Measurements from ENCODE around the gene APBA2.
"Not testable (repeated sequence)": the region's sequence is repeated elsewhere in the genome, so short reads cannot be mapped to it uniquely, and the experiment has no call there.

Gene APBA2

DNA sequence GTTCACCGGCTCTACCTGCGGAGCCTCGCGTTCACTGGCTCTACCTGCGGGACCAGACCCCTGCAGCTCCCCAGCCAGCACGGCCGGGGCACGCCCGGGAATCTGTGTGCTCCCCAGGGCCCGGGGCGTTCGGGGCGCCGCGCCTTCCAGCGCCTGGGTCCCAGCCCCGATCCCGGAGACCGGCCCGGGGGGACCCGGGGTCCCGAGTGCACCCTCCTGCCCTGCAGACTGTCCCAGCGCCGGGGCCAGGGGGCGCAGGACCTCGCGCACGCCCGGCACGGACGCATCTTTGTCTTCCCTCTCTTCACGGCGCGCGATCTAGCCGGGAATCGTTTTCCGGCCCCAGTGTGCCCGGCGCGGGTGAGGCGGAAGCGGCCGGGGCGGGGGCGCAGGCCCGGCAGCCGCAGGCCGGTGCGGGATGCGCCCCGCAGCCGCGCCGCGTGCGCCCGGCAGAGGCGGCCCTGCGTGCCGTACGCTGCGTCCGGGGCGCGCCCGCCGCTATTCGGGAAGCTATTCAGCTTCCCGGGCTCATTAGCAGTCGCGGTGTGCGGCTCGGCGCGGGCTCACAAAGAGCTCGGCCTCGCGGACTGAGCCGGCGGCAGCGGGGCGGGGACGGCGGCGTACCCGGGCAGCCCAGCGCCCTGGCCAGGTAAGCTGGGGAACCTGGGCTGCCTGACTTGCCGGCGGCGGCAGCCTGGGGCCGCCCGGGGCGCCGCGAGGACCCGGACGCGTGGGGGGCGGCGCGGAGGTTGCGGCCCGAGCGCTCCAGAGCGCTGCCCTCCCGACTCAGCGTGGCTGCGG is at the start of gene APBA2:
Gene APBA2 (plus strand): TSS at position 345 of the 801 bp plus-strand sequence. CDS start 167,911 bp downstream, outside the sequence.
- DNase-seq: no peak

DNA sequence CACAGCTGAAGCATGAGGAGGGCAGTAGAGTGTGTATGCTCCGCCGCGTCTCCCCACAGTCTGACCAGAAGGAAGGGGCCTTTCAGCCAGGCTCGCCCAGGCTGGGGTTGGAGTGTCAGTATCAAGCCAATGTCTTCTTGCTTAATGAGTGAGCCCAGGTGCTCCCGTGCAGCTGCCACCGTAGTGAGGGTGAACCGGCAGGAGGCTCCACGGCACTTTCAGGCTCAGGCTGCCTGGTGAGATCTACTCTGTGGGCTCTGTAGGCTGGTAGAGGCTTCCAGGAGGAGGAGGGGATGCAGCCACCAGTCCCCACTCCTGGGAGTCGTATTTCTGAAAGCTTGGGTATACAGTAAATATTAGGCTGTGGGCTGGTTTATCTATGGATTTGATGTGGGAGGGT is 45.5 kb upstream of the APBA2 start:
- DNase-seq: not testable (repeated sequence)

DNA sequence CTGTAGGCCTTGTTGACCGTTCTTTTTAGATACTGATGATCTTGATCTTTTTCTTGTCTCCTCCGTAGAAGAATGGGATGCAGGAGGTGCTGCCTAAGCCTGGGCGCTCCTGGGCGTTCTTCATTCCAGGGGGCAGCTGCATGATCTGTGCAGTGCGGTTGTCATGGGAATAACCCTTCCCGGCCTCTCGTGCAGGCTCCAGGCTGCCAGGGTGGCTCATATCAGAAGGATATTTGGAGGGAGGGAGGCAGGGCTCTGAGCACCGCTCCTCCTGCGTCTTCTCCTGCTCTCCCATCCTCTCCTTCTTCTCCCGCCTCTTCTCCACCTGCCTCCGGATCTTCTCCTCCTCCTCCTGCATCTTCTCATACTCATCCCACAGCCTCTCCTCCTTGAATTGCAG is 43.6 kb upstream of the APBA2 start:
- not testable (repeated sequence) for DNase-seq

DNA sequence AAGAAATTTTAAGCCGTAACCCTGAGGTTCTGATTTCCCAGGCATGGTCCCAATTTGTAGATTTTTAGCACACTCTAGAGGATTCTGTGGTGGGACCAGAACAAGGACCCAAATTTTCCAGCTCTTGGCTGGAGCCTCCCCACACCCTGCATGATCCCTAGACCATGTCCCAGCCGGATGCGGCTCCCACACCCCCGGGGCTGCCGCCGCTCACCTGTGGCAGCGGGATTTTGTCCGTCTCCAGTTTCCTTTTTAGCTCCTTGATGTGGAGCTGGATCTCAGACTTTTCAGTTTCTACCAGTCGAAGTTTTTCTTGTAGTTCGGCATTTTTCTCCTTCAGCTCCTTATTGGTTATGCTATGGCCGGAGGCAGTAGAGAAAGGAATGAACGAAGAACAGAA is 42.3 kb upstream of the APBA2 start:
- not testable (repeated sequence) for DNase-seq

DNA sequence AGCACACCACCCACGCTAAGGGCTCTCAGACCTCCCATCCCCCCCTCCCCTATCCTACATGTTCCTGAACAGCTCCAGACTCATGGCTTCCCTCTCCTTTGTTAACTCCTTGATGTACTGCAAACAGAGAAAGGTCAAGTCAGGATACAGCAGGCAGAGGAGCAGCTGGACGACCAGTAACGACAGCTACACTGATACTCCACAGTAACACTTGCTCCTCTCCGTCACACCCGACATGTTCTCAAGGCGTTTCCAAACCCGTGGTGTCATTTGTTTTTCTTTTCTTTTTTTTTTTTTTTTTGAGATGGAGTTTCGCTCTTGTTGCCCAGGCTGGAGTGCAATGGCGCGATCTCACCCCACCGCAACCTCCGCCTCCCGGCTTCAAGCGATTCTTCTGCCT is 41.6 kb upstream of the APBA2 start:
- DNase-seq: not testable (repeated sequence)

DNA sequence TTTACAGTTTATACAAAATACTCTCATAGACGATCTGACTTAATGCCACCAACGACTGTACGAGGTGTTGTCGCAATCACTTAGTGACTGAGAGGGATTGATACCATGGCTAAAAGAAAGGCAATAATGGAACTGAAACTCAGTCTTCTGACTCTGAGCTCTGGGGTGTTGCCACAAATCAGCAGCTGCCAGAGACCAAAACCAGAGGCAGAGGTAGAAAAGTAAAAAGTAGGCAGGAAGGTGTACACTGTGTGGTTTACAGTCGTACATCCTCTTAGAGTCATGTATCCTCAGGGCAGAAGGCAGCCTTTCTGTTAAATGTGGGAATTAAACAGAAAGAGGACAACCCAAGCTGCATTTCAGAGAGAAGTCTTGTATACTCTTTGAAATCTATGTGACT is 38.5 kb upstream of the APBA2 start:
- DNase-seq: not testable (repeated sequence)

DNA sequence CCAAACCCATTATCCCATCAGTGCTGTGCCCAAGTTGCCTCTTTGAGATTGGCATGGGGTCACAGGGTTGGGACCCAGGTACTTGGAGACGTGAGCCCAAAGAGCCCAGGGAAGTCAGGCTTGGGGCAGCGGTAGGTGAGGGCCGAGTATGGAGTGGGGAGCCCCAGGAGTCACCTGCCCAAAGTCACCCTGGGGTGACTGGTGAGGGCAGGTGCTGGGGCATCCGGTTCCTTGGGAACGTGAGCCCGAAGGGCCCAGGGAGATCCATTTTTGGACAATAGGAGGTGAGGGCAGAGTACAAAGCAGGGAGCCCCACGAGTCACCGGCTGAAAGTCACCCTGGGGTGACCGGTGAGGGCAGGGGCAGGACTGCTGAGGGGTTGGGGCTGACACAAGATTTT is 37.8 kb upstream of the APBA2 start:
- not testable (repeated sequence) for DNase-seq

DNA sequence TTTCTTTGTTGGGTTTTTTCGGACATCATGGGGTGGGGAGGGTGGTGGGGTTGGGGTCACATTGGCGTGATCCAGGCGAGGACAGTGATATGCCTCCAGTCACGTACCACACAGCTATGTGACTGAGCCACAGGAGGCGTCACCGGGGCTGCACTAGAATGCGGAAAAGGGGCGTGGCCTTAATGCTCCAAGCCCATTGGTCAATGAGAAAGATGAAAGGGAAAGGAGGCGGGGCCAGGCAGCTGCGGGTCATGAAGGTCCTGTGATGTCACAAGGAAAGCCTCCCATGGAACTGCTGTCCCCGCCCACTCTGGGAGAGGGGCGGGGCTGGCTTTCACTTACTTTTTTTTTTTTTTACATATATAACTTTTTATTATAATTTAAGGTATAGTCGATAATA is 37.3 kb upstream of the APBA2 start, which contains the start of gene GOLGA6L7:
Gene GOLGA6L7 (minus strand): TSS at position 124 of the 400 bp plus-strand sequence. CDS start 95 bp downstream, at position 29.
- not testable (repeated sequence) for DNase-seq

DNA sequence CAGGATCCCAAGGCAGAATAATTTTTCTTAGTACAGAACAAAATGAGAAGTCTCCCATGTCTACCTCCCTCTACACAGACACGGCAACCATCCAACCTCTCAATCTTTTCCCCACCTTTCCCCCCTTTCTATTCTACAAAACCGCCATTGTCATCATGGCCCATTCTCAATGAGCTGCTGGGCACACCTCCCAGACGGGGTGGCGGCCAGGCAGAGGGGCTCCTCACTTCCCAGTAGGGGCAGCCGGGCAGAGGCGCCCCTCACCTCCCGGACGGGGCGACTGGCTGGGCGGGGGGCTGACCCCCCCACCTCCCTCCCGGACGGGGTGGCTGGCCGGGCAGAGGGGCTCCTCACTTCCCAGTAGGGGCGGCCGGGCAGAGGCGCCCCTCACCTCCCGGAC is 36.5 kb upstream of the APBA2 start:
- not testable (repeated sequence) for DNase-seq

DNA sequence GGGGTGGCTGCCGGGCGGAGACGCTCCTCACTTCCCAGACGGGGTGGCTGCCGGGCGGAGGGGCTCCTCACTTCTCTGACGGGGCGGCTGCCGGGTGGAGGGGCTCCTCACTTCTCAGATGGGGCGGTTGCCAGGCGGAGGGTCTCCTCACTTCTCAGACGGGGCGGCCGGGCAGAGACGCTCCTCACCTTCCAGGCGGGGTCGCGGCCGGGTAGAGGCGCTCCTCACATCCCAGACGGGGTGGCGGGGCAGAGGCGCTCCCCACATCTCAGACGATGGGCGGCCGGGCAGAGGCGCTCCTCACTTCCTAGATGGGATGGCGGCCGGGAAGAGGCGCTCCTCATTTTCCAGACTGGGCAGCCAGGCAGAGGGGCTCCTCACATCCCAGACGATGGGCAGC is 36.0 kb upstream of the APBA2 start:
- DNase-seq: not testable (repeated sequence)

DNA sequence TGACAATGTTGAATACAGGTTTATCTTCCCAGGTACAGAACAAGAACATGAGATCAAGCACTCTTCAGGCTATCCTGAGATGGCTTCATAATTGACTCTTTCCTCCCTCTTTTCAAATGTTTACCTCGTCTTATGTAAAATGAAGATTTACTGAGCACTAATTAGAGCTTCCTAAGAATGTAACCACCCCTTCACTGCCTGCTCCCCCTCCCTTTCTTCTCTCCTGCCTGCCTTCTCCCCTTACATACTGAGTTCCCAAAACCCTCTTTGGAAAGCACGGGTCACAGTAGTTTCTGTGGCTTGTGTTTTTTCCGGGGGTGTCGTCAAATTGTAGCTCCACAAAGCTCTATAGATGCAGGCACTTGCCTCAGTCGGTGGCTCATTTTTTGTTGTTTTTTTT is 32.1 kb upstream of the APBA2 start:
- DNase-seq: not testable (repeated sequence)

DNA sequence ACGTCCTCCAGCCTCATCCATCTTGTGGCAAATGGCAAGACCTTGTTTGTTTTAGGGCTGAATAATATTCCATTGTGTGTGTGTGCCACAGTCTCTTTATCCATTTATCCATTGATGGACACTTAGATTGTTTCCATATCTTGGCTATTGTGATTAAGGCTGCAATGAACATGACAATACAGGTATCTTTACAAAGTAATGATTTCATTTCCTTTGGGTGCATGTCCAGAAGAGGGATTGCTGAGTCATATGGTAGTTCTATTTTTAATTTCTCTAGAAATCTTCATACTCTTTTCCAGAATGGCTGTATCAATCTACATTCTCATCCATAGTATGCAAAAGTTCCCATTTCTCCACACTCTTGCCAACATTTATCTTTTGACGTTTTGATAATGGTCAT is 31.2 kb upstream of the APBA2 start:
- not testable (repeated sequence) for DNase-seq

DNA sequence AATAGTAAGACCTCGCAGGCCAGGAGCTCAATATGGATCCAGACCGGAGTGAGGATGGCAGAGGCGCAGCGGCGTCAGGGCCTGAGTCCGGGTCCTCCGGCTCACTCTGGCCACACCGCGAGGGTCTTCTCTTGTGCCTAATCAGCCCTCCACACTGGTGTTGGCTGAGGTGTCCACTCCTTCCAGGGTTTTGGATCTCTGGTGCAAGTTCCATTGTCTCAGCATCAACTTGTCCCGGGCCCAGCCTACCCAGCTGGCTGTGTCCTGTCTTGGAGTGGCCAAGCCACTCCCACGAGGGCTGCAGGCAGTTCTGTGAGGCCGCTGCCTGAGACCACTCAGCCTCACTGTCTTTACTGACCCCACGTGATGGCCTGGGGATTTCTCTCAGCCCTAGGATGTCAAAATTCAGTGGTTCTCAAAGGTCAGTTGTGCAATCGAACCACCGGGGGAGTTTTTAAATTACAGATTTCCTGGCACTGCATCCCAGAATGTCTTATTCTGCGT is 24.7 kb upstream of the APBA2 start:
- no peak for DNase-seq

DNA sequence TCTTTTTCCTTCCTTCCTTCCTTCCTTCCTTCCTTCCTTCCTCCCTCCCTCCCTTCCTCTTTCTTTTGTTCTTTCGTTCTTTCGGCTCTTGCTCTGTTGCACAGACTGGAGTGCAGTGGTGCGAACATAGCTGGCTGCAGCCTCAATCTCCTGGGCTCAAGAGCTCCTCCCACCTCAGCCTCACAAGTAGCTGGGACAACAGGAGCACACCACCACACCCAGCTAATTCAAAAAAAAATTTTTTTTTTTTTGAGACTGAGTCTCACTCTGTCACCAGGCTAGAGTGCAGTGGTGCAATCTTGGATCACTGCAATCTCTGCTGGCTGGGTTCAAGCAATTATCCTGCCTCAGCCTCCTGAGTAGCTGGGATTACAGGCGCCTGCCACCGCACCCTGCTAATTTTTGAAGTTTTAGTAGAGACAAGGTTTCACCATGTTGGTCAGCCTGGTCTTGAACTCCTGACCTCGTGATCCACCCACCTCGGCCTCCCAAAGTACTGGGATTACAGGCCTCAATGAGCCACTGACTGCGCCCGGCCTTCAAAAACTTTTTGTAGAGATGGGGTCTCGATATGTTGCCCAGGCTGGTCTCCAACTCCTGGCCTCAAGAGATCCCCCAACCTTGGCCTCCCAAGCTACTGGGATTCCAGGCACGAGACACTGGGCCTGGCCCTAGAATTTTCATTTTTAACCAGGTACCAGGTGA is 24.0 kb upstream of the APBA2 start:
- not testable (repeated sequence) for DNase-seq

DNA sequence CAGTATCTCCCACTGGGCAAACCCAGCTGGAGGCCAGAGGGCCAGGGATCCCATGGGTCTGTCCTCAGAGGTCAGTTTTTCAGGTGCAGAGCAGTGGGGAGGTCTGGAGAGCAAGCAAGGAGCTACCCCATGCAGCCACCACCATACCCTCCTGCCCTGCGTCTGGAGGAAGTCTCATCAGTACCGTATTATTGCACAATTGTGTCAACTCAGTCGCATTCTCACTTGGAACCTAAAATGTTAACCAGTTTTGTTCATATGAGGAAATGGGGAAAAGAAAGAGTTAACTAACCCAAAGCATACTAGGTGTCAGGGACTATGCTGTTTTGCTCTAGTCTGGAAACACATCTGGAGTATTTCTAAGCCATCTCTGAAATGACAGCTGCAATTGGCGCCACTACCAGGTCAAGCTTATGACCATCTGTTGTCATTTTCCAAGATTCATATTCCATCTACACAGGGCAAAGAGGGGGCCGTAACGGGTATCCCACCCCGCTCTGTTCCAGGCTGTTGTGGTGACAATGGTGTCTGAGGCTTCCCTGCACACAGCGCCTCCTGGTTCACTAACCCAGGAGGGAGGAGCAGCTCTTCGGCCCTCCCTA is 16.9 kb upstream of the APBA2 start:
- no peak for DNase-seq

DNA sequence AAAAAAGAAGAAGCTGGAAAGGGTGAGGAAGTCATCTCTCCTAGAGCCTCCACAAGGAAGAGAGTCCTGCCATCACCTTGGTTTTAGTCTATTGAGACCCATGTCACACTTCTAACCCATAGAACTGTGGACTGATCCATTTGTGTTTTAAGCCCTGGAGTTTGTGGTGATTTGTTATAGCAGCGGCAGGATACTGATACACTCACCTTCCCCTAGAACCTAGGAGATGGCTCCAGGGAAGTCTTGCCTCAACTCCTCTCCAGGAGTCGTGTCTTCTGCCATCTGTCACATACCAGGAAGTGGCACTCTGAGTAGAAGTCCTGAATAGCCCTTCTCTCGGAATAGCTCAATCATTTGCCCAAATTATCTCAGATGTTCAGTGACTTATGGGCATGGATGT is 14.6 kb upstream of the APBA2 start:
- no peak for DNase-seq

DNA sequence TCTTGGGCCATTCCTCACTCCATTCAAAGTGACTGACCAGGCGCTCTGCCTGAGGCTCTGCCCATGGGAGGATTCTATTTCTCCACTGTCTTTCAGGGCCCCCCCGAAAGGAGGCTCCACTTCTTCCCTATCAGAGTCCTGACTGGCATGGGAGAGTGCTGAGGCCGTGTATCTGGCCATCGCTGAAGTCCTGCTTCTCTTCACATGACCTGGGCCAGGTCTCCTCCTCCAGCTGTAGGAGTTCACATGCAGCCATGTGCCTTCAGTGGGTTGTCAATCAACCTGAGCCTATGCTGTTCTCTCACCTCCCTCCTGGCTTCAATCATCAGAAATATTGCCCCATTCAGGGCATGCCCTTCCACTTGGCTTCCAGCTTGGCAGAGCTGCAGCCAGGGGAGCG is 12.8 kb upstream of the APBA2 start:
- no peak for DNase-seq

DNA sequence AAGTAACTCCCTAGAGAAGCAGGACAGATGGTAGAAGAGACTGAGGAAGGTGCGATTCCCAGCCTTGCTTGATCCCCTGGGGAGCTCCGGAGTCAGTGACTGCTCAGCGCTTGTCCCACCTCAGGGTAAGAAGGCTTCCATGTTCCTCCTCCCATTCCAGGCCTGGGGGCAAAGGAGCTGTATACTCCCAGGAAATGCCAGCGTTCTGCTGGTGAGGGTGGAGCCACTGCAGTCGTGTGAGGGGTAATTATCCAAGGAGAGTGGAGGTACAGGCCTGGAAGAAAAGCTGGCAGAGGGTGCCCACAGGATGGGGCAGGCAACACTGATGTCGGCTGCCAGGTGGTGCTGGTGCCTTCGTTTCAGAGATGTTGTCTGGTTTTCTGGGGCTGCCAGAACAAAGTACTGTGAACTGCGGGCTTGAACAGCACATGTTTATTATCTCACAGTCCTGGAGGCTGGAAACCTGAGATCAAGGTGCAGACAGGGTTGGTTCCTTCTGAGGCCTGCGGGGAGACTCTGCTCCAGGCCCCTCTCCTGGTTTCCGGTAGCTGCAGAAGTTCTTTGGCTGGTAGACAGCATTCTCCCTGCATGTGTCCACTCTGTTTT is 12.1 kb upstream of the APBA2 start:
- no peak for DNase-seq

DNA sequence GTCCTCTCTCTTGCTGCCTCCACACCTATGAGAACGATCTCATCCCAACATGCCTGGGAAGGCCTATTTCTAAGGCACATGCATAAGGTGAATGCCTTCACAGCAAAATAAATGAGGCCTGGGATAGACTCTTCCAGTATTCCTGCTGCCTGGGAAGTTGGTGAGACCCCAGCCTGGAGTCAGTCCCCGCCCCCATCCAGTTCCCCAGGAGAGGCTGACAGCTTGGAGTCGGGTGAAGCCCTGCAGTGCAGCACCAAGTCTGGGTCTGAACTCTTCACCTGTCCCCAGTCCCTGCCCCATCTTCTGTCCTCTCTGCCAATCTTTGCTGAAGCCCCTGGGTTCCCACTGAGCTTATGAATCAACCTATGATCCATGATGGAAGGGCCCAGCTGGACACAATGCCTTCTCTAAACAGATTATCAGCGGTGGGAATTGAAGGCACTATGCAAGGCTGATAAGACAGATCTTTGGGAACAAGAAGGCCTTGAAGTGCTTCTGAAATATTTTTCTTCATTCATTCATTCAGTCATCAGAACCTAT is 10.2 kb upstream of the APBA2 start:
- no peak for DNase-seq

DNA sequence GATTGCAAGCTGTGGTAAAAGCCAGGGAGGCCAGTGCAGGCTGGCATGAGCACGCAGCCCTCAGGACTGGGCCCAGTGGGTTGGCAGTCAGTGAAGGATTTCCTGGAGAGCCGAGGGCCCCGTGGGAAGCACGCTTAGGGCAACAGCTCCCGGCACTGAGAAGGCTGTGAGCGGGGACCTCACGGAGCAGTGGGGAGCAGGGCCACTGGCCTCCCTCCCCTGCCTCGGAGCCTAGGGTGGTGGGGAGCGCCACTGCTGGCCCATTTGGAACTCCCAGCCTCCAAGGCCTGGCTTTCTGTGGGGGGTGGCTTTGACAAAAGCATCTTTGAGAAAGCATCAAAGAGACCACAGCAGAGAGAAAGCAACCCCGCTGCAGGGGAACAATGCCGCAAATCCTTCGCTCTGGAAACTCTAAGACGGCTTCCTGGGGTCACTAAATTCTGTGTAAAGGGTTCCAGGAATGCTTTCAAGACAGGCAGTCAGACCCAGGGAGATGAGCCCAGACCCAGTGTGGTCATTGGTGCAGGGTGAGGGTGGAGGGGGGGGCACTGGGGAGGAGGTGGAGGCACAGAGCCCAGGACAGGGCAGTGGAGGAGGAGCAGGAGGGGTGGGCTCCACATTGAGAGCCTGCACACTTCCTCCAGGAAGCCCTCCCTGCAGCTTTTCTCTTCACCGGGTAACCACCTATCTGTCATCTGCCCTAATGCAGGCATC is 9.5 kb upstream of the APBA2 start:
- DNase-seq: no peak

DNA sequence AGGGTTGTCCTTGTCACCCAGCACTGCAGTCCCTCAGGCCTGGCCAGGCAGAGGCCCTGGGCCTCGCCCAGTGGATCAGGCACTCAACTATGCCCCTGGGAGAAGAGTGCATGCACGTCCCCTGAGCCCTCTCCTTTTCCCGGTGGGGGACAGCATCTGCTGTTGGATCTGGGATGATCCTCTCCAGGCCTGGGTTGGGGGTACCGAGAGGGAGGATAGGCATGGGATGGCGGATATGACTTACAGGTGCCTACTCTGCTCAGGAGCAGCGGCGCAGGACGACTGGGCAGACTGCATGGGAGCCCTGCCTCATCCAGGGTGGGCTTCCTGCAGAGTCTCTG is 9.0 kb upstream of the APBA2 start:
- DNase-seq: no peak

DNA sequence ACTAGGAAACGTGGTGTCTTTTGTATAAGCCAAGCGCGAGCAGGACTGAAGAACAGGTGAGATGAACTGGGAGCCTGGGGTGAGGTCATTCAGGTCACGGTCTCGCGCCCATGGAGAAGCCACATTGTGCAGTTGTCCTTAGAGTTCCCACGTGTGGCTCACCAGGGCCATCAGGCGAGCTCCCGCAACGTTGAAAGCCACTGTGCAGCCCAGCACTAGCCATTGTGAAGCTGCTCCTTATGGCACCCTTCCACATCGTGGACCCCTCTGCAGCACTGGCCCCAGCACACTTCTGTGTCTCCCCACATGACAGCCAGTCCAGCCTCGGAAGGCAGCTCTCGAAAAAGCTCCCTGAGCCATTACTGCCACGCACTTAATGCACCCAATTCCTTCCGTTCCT is 7.6 kb upstream of the APBA2 start:
- no peak for DNase-seq
